Activated B cell treated with CpG ODN at 0.5 μM for 24 hours (primary cell): ENCODE data around the gene IGSF21. TPM values are rescaled to one million over a fixed set of nuclear protein-coding genes. Genes with fewer than 3 reads are reported as not detected.

Experiments used
- ATAC-seq: fragments of 200-7000 bp; cut with Tn5 transposase; one replicate; pipeline ENCODE4 v1.10.0; 2021; ENCODE audit warnings: low read depth, mild to moderate bottlenecking, moderate library complexity
- CTCF ChIA-PET: fragments of 350-600 bp; sonication (Branson Sonifier 250); formaldehyde crosslinking; loops from one replicate; lab custom pipeline; 2021; ENCODE audit warnings: antibody characterized with exemption; lab: Charles Lee
- POLR2A ChIA-PET: fragments of 350-600 bp; sonication (Branson Sonifier 250); formaldehyde crosslinking; loops from one replicate; lab custom pipeline; 2021; ENCODE audit warnings: antibody characterized with exemption; lab: Charles Lee
- DNase-seq: peaks from one replicate; pipeline ENCODE4 v3.0.0; 2022
- H3K27ac Mint-ChIP-seq: one replicate; pipeline ENCODE4 v1.8.0; 2020; ENCODE audit warnings: mixed read lengths
- H3K27me3 Mint-ChIP-seq: one replicate; pipeline ENCODE4 v1.8.0; 2021; ENCODE audit warnings: mixed read lengths
- H3K36me3 Mint-ChIP-seq: one replicate; pipeline ENCODE4 v1.8.0; 2021; ENCODE audit warnings: low read depth, mixed read lengths
- H3K4me1 Mint-ChIP-seq: one replicate; pipeline ENCODE4 v1.8.0; 2021; ENCODE audit warnings: mixed read lengths
- H3K4me3 Mint-ChIP-seq: one replicate; pipeline ENCODE4 v1.8.0; 2020; ENCODE audit warnings: mild to moderate bottlenecking, mixed read lengths
- H3K9me3 Mint-ChIP-seq: one replicate; pipeline ENCODE4 v1.8.0; 2020; ENCODE audit warnings: mixed read lengths
- intact Hi-C: fragments of 100-400 bp; cut with micrococcal nuclease; formaldehyde crosslinking; loops from one replicate; pipeline ENCODE4 v1.15.1; 2024
- total RNA-seq: library from RNA; stranded (reverse); gene quantifications from 2 replicates; pipeline ENCODE4 v1.2.3, GENCODE V29; 2022
- TF ChIP-seq, protein P1 (sequence below): fragments of 200-600 bp; IDR thresholded peaks from one replicate; pipeline ENCODE4 v1.8.0; 2022; ENCODE audit warnings: antibody characterized with exemption, mild to moderate bottlenecking

Gene IGSF21
- total RNA-seq, 1 donor from 2014 or later = not detected

GRCh38 chr1:18109756-18110597 lies 2.4 kb downstream of the IGSF21 start:
- no peak overlapping the region for H3K27ac Mint-ChIP-seq
- H3K4me1 Mint-ChIP-seq = peaks cover 5% of the 10 kb centered on the region
- H3K9me3 Mint-ChIP-seq = no peaks in the 10 kb centered on the region
- POLR2A ChIA-PET = no interaction called here
- TF ChIP-seq, protein P1, sequence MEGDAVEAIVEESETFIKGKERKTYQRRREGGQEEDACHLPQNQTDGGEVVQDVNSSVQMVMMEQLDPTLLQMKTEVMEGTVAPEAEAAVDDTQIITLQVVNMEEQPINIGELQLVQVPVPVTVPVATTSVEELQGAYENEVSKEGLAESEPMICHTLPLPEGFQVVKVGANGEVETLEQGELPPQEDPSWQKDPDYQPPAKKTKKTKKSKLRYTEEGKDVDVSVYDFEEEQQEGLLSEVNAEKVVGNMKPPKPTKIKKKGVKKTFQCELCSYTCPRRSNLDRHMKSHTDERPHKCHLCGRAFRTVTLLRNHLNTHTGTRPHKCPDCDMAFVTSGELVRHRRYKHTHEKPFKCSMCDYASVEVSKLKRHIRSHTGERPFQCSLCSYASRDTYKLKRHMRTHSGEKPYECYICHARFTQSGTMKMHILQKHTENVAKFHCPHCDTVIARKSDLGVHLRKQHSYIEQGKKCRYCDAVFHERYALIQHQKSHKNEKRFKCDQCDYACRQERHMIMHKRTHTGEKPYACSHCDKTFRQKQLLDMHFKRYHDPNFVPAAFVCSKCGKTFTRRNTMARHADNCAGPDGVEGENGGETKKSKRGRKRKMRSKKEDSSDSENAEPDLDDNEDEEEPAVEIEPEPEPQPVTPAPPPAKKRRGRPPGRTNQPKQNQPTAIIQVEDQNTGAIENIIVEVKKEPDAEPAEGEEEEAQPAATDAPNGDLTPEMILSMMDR = no peak
- H3K36me3 Mint-ChIP-seq = no peaks in the 10 kb centered on the region
- ATAC-seq (no peak), DNase-seq (no peak)
- CTCF ChIA-PET = no interaction called here
- no peak overlapping the region for H3K4me3 Mint-ChIP-seq
- intact Hi-C loops = no loop called here
- peaks cover 62% of the 10 kb centered on the region for H3K27me3 Mint-ChIP-seq

DNA sequence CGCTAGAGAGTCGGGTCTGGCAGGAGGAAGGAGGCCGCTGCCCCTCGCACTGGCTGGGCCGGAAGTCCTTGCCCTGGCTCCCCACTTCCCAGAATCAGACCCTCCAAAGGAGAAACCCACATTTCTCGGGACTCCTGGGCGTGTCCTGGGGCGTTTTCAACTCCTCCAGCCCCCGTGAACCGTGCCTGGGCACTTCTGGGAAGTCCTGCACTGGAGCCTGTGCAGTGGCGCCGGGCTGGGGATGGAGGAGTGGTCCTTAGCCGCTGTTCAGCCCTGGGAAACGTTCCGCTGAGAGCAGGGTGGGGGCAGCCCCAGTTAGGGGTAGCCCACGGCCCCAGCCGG lies 3.0 kb downstream of the IGSF21 start:
- Mint-ChIP-seq H3K4me1 (peaks cover 5% of the 10 kb centered on the region), H3K27me3 (peaks cover 68% of the 10 kb centered on the region), H3K27ac (no peak overlapping the region), H3K9me3 (no peaks in the 10 kb centered on the region), H3K4me3 (no peak overlapping the region), H3K36me3 (no peaks in the 10 kb centered on the region)
- TF ChIP-seq, protein P1 = no peak
- ChIA-PET POLR2A (no interaction called here), CTCF (no interaction called here)
- DNase-seq (no peak), ATAC-seq (no peak)
- intact Hi-C loops = no loop called here

- no peaks in the 10 kb centered on the region for H3K9me3 Mint-ChIP-seq
- ChIA-PET POLR2A (no interaction called here), CTCF (no interaction called here)
- TF ChIP-seq, protein P1 = no peak
- no peak overlapping the region for H3K4me3 Mint-ChIP-seq
- ATAC-seq (no peak), DNase-seq (no peak)
- H3K36me3 Mint-ChIP-seq = no peaks in the 10 kb centered on the region
- peaks cover 5% of the 10 kb centered on the region for H3K4me1 Mint-ChIP-seq
- intact Hi-C loops = no loop called here
- H3K27me3 Mint-ChIP-seq = peaks cover 68% of the 10 kb centered on the region
- H3K27ac Mint-ChIP-seq = no peak overlapping the region
Measured at GRCh38 chr1:18110968-18111367, 3.4 kb downstream of the IGSF21 start.

DNA sequence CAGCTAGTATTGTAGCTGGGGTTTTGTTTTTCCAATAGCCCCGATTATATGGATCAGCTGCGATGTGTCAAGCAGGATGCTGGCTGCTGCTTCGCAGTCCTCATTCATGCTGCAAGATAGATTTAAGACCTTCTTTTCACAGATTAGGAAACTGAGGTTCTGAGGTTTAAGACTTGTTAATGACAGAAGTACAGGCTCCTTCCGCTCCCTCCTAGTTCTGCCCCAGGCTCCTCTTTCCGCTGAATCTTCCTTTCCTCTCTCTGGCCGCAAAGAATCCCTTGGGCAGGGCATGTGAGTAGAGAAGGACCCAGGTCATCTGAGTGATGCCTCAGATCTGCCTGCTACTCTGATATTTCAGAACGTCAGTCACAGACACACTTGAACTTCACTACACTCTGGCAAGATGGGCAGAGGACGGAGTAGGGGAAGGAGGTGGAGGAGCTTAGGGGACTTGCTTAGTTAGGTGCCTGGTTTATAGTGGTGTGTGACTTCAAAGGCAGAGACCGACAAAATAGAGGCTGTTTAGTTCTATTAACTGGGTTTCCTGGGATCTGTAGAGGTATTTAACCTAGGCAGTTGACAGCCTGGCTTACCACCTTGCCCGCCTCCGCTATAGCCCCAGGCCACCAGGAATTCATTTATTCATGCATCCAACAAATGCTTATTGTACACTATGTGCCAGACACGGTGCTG lies 4.2 kb downstream of the IGSF21 start:
- no peak for ATAC-seq
- Mint-ChIP-seq H3K27ac (no peak overlapping the region), H3K27me3 (peaks cover 70% of the 10 kb centered on the region), H3K4me3 (no peak overlapping the region), H3K36me3 (no peaks in the 10 kb centered on the region), H3K4me1 (peaks cover 5% of the 10 kb centered on the region), H3K9me3 (no peaks in the 10 kb centered on the region)
- DNase-seq = no peak
- CTCF ChIA-PET = no interaction called here
- TF ChIP-seq, protein P1 = no peak
- intact Hi-C loops = no loop called here
- POLR2A ChIA-PET = no interaction called here

DNA sequence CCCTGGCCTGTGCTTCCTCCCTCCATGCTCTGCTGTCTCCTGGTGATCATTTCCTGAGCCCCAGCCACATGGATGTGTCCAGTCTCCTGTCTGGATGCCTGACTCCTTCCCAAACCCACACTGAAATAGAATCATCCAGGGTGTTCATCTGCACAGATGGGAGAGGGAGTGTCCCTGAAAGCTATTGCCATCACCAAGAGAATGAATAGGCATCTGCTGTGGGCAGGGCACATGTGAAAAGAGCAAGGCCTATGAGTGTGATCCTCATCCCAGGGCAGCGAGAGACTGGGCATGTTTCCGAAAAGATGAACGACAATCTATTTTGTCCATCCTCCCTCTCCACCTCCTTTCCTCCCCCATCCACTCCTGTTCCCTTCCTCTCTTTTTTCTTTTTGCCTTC lies 5.0 kb downstream of the IGSF21 start:
- DNase-seq (no peak), ATAC-seq (no peak)
- Mint-ChIP-seq H3K27ac (no peak overlapping the region), H3K36me3 (no peaks in the 10 kb centered on the region), H3K9me3 (no peaks in the 10 kb centered on the region), H3K4me3 (no peak overlapping the region), H3K27me3 (peaks cover 68% of the 10 kb centered on the region), H3K4me1 (peaks cover 5% of the 10 kb centered on the region)
- ChIA-PET POLR2A (no interaction called here), CTCF (no interaction called here)
- intact Hi-C loops = no loop called here
- TF ChIP-seq, protein P1 = no peak
